Ishikawa (cell line): ENCODE measurements around the gene INPP5J.

Experiments used
- CEBPB ChIP-seq: IDR thresholded peaks from 2 replicates; pipeline ENCODE4 v1.6.1; 2012
- CREB1 ChIP-seq: IDR thresholded peaks from 2 replicates; pipeline ENCODE4 v1.6.1; 2012; ENCODE audit warnings: low read depth
- EGR1 ChIP-seq: IDR thresholded peaks from 2 replicates; pipeline ENCODE4 v1.6.1; 2012
- EP300 ChIP-seq: IDR thresholded peaks from 2 replicates; pipeline ENCODE4 v1.6.1; 2012; ENCODE audit warnings: borderline replicate concordance
- FOXM1 ChIP-seq: IDR thresholded peaks from 2 replicates; pipeline ENCODE4 v1.6.1; 2012; ENCODE audit warnings: low read depth, borderline replicate concordance
- RAD21 ChIP-seq: IDR thresholded peaks from 2 replicates; pipeline ENCODE4 v1.6.1; 2012; ENCODE audit warnings: low read depth
- TAF1 ChIP-seq: IDR thresholded peaks from 2 replicates; pipeline ENCODE4 v1.6.1; 2012; ENCODE audit warnings: low read depth, mild to moderate bottlenecking
- TCF12 ChIP-seq: IDR thresholded peaks from 2 replicates; pipeline ENCODE4 v1.6.1; 2012; ENCODE audit warnings: low read depth
- TEAD4 ChIP-seq: IDR thresholded peaks from 2 replicates; pipeline ENCODE4 v1.6.1; 2012
- YY1 ChIP-seq: IDR thresholded peaks from 2 replicates; pipeline ENCODE4 v1.6.1; 2012; ENCODE audit warnings: low read depth
- TF ChIP-seq, protein P1 (sequence below): IDR thresholded peaks from 2 replicates; pipeline ENCODE4 v1.6.1; 2012
- TF ChIP-seq, protein P2 (sequence below): IDR thresholded peaks from 2 replicates; pipeline ENCODE4 v1.6.1; 2012; ENCODE audit warnings: low read depth, mild to moderate bottlenecking

DNA sequence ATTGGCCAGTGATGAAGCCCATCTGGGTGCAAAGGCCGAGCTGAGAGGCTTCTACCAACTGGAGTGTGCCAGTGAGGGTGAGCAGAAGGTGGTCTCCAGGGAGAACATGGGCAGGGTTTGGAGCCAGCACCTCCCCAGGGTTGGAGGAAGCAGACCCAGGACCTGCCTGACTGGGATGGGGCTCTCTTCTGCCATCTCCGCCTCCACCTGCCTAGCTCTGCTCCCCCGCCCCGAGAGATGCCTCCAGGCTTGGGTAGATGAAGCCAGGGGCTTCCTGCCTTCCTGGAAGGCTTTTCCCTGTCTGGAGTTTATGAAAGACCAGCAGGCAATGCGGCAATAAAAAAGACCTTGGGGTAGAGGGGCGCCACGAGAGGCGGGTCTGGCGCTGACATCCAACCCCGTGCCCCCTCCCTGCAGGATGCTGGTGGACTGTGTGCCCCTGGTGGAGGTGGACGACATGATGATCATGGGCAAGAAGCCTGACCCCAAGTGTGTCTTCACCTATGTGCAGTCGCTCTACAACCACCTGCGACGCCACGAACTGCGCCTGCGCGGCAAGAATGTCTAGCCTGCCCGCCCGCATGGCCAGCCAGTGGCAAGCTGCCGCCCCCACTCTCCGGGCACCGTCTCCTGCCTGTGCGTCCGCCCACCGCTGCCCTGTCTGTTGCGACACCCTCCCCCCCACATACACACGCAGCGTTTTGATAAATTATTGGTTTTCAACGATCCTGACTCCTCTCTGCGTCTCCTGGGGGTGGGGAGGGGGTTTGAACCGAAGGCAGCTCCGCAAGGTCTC, 18.7 kb upstream of the INPP5J start:
- no peak for TF ChIP-seq FOXM1
- TF ChIP-seq TCF12 = no peak
- TF ChIP-seq YY1 = no peak
- TF ChIP-seq CEBPB = no peak
- TF ChIP-seq, protein P1, sequence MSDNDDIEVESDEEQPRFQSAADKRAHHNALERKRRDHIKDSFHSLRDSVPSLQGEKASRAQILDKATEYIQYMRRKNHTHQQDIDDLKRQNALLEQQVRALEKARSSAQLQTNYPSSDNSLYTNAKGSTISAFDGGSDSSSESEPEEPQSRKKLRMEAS = no peak
- no peak for TF ChIP-seq EP300
- TF ChIP-seq RAD21 = no peak
- TF ChIP-seq TAF1 = no peak
- TF ChIP-seq EGR1 = no peak
- TF ChIP-seq, protein P2, sequence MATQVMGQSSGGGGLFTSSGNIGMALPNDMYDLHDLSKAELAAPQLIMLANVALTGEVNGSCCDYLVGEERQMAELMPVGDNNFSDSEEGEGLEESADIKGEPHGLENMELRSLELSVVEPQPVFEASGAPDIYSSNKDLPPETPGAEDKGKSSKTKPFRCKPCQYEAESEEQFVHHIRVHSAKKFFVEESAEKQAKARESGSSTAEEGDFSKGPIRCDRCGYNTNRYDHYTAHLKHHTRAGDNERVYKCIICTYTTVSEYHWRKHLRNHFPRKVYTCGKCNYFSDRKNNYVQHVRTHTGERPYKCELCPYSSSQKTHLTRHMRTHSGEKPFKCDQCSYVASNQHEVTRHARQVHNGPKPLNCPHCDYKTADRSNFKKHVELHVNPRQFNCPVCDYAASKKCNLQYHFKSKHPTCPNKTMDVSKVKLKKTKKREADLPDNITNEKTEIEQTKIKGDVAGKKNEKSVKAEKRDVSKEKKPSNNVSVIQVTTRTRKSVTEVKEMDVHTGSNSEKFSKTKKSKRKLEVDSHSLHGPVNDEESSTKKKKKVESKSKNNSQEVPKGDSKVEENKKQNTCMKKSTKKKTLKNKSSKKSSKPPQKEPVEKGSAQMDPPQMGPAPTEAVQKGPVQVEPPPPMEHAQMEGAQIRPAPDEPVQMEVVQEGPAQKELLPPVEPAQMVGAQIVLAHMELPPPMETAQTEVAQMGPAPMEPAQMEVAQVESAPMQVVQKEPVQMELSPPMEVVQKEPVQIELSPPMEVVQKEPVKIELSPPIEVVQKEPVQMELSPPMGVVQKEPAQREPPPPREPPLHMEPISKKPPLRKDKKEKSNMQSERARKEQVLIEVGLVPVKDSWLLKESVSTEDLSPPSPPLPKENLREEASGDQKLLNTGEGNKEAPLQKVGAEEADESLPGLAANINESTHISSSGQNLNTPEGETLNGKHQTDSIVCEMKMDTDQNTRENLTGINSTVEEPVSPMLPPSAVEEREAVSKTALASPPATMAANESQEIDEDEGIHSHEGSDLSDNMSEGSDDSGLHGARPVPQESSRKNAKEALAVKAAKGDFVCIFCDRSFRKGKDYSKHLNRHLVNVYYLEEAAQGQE = no peak
- TF ChIP-seq CREB1 = no peak
- no peak for TF ChIP-seq TEAD4
